Fibroblast of skin of back (primary cell): Measurements from ENCODE around the gene NPSR1. TPM values are rescaled to one million over a fixed set of nuclear protein-coding genes. Genes with fewer than 3 reads are reported as not detected.
"Not testable (repeated sequence)": the region's sequence is repeated elsewhere in the genome, so short reads cannot be mapped to it uniquely, and the experiment has no call there.

ENCODE experiments used
- DNase-seq: peaks from one replicate; pipeline ENCODE4 v3.0.0-alpha.2; 2013
- polyA plus RNA-seq, 2 experiments: library from polyadenylated mRNA; unstranded; fragments of 120-200 nt; gene quantifications; one replicate each; pipeline ENCODE4 v1.2.1, GENCODE V29; 2013; ENCODE audit not compliant: insufficient read length in 2 of 2

Gene NPSR1, protein sequence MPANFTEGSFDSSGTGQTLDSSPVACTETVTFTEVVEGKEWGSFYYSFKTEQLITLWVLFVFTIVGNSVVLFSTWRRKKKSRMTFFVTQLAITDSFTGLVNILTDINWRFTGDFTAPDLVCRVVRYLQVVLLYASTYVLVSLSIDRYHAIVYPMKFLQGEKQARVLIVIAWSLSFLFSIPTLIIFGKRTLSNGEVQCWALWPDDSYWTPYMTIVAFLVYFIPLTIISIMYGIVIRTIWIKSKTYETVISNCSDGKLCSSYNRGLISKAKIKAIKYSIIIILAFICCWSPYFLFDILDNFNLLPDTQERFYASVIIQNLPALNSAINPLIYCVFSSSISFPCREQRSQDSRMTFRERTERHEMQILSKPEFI
- not detected for polyA plus RNA-seq (2013, experiment 1 of 2; ENCODE audit: insufficient read length)
- not detected for polyA plus RNA-seq (2013, experiment 2 of 2; ENCODE audit: insufficient read length)

DNA sequence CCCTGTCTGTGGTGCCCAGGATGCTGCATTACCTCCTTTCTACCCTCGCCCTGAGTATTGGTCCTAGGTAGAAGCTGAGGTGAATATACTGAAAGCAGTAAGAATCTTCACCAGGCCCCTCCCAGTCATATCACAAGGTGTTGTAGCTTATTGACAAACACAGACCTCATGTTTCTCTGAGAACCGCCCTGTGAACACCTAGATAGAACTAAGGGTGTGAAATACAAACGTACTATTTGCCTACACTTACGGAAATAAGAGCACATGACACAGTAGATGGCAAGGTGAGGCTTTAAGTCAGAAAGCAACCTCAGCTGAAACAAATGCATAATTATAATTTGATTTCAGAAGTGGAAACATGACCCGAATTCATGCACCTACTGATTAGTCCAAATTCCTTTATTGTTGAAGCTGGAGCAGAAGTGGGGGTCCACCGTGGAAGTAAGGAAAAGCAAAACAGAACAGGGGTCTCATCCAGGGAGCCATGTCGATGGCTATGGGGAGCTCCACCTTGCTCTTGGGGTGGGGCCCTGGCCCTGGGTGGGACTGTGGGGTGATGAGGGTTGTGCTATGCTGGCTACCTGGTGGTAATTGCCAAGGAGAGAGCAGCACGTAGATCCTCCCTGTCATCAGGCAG lies at the start of gene NPSR1:
TSS of gene NPSR1 (plus strand) at position 587 of the 637 bp plus-strand sequence. CDS start 195 bp downstream, outside the sequence.
- no peak for DNase-seq

DNA sequence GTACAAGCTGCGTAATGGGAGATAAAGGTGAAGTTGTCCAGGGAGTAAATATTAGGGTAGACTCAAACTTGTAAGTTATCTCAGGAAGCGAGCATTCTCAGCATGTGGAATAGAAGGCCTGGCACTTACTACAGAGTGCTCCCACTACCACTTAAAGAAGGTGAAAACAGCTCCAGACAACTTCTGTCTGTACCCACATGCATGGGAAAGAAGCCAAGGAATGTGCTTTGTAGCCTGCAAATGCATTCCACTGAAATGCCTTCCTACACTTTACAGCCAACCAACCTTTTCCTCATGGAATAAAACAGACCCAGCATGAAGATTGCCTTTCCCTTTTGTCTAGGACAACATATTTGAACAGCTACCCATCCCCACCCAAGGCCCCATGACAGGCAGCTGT lies 45.4 kb upstream of the NPSR1 start:
- peak; percentile 30 for DNase-seq

DNA sequence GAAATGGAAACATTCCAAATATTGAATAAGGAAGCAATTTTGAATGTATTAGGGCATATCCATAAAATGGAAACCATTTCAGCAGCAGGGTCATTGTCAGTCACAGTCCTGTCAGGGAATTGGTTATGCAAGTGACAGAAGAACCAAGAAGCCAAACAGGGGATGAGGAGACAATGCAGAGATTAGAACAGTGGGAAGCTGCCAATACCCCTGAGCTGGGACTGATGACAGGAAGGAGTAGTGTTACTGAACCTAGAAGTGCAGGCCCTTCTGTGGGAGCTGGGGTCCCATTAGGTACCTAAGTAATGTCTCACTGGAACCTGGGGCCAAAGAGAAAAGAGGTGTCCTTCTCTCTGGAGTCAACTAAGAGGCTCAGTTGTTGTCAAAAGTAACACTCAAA lies 37.6 kb upstream of the NPSR1 start:
- no peak for DNase-seq

DNA sequence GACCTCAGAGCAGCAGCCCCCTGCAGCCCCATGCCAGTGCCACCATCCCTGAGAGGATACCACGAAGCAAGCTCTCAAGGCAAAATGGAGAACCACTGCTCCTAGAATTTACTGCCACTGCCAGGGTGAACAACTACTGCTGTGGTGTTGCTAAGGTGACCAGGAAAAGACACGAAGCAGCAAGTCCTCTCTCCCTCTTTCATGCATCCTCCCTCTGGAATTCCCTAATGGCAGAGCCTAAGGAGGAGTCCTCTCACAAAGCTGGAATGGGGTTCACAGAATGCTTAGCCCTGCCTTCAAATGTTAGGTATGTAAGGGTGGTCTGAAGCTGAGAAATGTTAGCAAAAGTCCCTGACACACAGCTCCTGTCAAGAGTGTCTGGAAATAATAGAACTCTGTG lies 35.8 kb upstream of the NPSR1 start:
- DNase-seq = no peak

DNA sequence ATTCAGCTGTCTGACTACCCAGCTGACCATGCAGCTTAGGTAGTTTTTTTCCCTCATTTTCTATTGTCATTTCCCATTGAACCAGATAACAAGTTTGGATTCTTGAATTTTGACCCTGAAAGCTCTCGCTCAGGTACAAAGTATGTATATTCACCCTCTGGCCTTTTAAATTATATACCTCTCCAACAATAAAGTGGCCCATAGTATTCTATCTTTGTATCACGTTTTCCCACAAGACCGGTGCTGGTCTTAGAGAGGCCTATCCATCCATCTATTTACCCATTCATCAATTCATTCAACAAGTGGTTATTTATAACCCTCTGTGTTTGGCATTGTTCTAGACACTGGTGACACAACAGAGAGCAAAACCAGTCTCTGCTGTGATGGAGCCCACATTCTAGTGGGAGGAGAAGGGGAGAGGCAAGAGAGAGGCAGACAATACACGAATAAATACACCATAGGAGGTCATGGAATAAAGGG lies 35.2 kb upstream of the NPSR1 start:
- no peak for DNase-seq

DNA sequence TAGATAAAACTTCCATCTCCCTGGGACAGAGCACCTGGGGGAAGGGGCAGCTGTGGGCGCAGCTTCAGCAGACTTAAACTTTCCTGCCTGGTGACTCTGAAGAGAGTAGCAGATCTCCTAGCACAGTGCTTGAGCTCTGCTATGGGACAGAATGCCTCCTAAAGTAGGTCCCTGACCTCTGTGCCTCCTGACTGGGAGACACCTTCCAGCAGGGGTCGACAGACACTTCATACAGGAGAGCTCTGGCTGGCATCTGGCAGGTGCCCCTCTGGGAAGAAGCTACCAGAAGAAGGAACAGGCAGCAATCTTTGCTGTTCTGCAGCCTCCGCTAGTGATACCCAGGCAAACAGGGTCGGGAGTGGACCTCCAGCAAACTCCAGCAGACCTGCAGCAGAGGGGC lies 29.4 kb upstream of the NPSR1 start:
- not testable (repeated sequence) for DNase-seq

DNA sequence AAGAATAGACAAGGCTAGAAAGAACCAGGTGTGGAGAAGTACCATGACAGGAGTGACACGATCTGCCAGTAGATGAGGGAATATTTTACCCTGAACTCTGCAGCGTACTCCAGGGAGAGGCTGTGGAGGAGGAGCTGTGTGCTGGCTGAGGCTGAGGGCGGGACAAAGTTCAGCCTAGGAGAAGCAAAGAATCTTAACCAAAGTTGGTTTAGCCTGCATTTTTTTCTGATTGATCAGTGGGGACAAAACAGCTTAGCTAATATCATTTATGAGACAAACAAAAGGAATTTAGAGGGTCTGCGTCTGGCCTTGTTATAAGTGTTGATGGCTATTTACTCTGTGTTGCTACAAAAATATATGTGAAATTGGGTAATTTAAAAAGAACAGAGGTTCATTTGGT lies 5.2 kb upstream of the NPSR1 start:
- peak; percentile 53 for DNase-seq

DNA sequence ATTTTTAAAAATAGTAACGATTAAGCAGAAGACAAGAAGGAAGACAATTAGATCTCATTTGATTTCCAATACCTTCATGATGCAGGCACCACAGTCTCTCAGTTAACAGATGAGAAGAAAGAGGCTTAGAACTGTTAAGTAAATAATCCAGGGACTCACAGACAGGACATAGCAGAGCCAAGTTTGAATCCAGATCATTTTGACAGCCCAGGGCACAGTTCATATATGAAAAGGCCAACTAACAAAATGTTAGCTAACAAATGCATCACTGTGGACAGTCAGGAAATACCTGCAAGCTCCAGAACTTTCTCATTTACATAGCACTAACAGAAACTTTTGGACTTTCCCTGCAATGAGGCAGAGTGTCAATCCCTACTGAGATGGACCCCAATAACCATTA lies 4.2 kb upstream of the NPSR1 start:
- DNase-seq = no peak

DNA sequence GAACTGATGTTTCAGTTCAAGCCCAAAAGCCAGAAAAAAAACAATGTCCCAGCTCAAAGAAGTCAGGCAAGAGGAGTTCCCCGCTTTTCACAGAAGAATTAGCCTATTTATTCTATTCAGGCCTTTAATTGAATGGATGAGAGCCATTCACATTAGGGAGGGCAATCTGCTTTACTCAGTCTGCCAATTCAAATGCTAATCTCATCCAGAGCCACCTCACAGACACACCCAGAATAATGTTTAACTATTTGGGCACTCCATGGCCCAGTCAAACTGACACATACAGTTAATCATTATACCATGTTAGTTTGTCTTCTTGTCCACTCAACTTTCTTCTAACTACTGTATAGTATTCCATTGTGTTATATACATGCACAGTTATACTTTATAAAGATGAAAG lies 2.6 kb upstream of the NPSR1 start:
- no peak for DNase-seq

DNA sequence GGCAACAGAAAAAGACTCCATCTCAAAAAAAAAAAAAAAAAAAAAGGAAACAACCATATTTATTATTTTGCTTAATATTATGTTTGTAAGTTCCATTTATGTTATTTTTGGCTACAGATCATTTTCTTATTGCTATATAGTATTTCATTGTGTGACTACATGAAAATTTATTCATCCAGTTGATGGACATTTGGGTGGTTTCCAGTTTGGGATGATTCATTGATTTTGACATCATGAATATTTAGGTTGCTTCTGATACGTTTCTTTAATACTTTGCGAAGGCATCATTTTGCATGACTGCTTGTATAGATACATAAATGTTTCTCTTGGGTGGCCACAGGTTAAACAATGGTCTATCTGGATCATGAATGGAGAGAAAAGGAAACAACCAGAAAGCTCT lies 2.0 kb upstream of the NPSR1 start:
- DNase-seq = no peak

DNA sequence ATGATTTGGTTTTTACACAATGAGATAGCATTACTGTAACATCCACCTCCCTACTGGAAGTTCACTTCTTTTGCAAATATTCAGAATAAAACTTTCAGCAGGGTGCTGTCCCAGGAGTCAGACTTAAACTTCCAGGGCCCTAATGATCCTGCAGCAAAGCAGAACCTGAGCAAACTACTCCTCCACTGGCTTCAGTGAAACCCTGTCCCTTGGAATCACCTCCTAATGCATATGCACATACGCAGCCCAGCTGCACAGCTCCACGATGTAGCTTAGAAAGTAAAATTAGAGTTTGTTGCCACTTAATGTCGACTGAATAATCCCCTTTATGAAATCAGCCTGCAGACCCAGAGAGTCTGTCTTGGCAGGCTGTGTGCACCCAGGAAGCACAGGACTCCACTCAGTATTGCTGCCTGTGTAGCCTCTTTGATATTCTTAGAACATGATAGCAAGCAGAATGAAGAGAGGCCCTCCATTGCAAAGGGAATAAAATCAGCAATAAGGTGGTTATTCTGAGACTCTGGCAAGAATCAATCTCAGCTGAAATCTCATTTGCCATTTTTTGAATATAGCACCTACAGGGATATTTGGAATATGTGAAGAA lies 1.6 kb downstream of the NPSR1 start:
- DNase-seq = no peak

DNA sequence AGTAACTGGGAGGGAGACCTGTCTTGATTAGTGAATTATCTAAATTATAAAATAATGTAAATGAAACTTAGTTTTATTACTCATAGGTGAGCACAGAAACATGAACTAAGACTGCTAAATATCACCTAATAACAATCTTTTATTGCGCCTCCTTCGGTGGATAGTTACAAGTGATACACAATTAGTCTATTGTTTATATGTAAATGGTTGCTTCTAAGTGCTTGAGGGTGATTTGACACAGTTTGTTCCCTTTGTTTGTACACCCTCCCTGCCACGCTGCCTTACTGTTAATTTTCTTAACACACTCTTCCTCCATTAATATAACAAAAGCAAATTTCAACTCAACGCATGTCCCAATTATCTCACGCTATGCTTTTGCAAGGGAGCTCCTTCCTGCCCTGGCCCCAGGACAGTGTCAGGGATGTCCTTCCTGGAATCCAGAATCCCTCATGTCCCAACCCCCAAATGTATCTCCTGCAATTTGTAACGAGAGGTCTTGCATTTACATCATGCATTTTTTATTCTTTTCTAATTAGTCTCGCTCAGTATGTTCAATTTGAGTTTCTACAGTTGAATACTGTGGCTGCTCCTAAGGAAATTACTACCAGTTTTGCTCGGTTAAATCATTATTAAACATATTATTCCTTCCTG lies 4.2 kb downstream of the NPSR1 start:
- no peak for DNase-seq

DNA sequence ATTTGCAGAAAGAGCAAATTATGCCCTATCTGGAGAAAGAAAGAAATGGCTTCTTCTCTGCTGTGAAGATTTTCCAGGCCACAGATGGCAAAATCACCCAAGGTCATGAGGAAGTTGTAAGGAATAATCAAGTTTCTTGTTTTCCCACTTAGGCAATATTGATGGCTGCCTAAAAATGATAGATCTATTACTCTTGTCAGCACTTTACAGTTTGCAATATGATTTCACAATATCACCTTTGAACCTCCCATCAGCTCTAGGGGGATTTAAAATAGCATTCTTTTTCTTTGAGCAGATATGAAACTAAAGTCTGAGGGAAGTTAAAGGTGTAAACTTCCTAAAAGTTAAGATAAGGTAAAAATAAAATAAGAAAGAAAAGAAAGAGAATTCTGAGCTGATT lies 6.7 kb downstream of the NPSR1 start:
- no peak for DNase-seq

DNA sequence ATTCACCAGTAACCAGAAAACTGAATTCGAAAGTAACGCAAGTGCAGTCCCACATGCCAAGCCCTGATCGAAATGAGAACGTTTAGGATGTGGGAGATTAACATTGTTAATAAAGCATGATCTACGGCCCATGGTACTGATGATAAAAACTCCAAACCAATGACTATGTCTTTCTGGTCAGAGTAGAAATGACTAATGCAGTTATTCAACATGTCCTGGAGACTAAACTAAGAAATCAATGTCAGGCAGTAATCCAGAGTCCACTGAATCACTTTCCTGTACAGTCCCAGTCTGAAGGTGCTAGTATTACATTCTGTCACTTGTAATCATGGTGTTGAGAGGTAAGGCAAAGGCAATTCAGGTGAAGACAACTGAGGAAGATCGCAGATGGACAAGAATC lies 14.4 kb downstream of the NPSR1 start:
- peak; percentile 58 for DNase-seq

DNA sequence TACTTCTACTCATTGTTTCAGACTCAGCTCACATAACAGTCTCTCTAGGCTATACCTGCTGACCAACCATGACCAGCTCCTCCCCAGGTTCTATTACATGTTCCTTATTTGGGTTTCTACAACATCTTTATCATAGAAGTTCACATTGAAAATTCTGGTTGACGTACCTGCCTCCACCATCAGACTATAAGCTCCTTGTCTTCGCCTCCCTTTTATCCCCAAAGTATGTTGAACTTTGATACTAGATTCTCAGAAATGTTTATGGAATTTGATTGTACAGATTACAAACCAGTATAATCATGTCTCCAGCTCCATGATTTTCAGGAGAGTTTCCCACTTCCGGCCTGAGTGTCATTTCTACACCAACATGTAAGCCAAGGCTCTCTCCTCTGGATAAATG lies 15.0 kb downstream of the NPSR1 start:
- no peak for DNase-seq

DNA sequence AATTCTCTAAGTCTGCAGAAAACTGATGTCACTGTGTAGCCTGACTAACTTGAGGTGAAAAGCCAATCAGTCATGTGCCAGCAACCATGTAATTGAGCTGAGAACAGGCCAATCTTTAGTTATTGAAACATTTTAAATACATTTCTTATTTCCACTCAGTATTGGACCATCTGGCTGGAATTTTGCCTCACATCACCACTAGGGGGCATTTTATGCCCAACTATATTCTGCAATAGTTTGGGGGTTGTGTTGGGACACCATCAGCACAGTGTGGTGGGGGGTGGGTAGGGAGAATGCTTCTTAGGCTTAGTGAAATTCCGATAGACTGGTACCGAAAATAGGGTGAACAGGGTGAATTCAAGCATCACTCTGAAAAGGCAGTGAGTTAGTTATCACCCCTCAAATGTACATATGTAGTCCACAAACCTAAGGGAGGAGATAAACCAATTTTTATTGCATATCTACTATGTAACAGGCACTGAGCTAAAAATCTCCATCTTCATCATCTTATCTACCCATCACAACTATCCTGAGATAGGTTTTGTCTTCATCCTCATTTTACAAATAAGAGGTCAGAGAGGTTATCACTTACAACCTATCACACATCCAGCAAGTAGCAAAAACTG lies 17.8 kb downstream of the NPSR1 start:
- peak; percentile 24 for DNase-seq

DNA sequence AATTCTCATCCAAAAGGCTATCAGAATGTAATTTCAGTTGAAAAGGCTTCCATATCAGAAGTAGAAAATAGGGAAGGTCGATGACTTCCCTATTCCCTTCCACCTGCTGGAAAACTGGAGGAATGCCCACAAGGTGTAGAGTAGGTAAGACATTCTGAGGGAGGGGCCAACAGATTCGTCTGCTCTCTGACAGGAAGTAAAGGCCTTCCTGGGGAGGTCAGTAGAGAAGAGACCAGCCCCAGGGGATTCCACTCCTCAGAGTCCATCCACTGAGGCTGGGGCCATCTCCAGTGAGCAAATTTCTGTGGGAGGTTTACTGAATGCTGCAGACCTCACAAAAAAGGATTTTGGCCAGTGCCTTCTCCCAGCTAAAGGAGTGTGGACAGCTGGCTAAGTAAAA lies 19.5 kb downstream of the NPSR1 start:
- no peak for DNase-seq

DNA sequence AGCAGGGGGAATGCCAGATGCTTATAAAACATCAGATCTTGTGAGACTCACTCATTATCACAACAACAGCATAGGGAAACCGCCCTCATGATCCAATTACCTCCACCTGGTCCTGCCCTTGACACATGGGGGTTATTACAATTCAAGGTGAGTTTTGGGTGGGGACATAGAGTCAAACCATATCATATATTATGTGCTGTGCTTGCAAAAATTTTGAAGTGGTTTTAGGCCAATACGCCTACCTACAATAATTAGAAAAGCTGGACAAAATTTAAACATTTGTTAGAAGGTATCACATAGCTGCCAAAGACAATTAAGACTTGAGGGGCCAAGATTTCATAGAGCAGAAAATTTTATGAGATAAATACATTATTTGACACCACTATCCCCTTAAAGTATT lies 29.5 kb downstream of the NPSR1 start:
- no peak for DNase-seq

DNA sequence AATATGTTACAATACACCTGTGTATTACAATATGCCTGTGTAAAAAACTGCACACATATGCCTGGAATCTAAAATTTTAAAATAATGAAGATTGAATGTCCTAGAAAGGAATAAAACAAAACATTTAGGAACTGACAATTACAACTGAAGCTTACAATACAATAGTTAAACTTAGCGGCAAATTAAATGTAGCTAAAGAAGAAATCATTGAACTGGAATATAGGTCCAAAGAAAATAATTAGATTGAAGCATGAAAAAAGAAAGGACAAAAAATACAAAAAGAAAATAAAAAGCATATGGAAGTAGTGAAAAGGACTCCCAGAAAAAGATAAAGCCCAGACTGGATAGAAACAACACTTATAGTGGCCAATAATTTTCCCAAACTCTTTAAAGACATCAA lies 38.4 kb downstream of the NPSR1 start:
- no peak for DNase-seq

DNA sequence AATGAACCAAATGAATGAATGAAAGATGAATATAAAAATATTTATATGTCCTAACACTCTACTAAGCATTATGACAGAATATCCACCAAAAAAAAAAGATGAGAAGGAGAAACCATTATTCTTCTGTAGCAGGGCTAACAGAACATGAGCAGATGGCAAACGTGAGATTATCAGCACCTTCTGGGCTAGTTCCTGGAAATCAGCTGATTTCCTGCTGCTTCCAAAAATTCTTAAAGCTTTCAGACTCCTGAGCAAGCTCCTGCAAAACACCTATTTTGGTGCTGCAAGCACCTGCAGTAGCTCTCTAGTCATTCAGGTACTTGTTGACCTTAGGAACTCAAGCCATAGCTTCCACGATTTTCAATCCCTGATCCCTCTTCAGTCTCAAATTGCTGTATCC lies 51.8 kb downstream of the NPSR1 start:
- no peak for DNase-seq

DNA sequence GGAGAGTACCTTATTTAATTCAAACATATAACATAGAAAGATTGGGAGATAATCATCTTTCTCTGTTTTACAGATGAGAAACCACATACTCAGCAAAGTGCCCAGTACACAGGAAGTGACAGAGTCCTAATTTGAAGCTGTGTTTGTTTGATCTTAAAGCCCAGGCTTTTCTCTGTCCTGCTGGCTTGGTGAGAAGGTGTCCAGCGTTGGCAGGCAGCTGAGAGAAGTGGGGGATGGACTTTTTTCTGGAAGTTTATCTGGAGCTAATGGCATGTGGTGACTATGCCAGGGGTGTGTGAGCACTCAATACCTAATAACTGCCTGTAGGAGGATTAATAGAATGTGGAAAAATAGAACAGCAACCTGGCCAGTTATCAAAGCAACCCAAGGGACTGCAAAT lies 60.8 kb downstream of the NPSR1 start:
- DNase-seq = no peak

DNA sequence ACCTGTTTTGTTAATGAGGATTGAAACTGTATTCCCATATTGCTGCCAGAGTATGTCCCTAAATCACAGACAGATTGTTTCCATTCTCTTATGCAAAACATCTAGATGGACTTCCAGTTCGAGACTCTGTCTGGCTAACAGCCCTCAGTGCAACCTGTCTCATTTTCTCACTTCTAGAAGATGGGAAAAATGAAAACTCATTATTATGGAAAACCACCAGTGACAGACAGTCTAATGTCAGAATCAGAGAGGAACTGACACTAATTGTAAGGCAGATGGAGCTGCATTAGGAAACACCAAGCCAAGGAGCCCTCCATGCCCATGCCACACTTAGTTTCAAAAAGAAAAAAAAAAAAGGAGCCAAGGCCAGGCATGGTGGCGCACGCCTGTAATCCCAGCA lies 61.6 kb downstream of the NPSR1 start:
- no peak for DNase-seq

DNA sequence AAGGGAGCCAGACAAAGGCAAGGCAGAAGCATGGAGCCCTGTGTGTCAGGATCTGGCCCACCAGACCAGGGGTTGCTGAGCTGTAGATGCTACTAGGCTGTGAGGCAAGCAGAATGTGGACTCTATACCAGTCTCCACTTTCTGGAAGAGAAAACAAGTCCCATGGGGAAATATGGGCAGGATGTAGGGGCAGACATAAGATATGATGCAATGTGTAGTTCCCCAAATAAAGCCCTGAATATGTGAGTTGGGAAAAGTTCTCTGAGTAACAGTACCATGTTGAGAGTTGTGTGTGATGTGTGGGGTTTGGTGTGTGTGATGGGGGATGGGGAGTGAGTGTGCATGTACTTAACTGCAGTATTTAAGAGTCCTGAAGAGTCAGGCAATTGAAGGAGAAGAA lies 62.3 kb downstream of the NPSR1 start:
- DNase-seq = no peak
